ENCODE measurements around the gene ADAD2. TPM values are rescaled to one million over a fixed set of nuclear protein-coding genes. Genes with fewer than 3 reads are reported as not detected.

ADAD2 gene
- total and polyA plus RNA-seq, 4 donors = 0.14 to 0.44 (median 0.33) TPM; not detected in 1

GRCh38 chr16:84183911-84184591 is 6.9 kb upstream of the ADAD2 start:
- Histone ChIP-seq H3K9me3 (ENCODE audit: control insufficient read depth in 4 of 4, low read length in 3 of 4) (no peaks in the 10 kb centered on the region), H3K9ac (ENCODE audit: low read depth in 1 of 2, low read length in 2 of 2) (no peak overlapping the region), H3K27ac (ENCODE audit: low read depth in 1 of 2, low read length in 2 of 2) (no peak overlapping the region), H3K4me1 (ENCODE audit: control insufficient read depth in 4 of 4, insufficient read depth in 4 of 4, low read length in 3 of 4) (peaks cover 0 to 17% (median 6%) of the 10 kb centered on the region in 4 donors), H3K36me3 (ENCODE audit: control insufficient read depth in 4 of 4, insufficient read depth in 3 of 4, low read depth in 1 of 4, low read length in 3 of 4) (peaks cover 9 to 43% (median 18%) of the 10 kb centered on the region in 4 donors), H3K27me3 (ENCODE audit: control insufficient read depth in 4 of 4, insufficient read depth in 4 of 4, low read length in 3 of 4) (no peaks in the 10 kb centered on the region), H3K4me3 (ENCODE audit: low read depth in 1 of 3, low read length in 3 of 3) (no peak overlapping the region)
- WGBS = 88% methylated on average over 11 of the region's 11 CpGs
- TF ChIP-seq RXRA (IDR thresholded peaks at IDR 0.05) (no peak), HNF4A (conservative IDR thresholded peaks at IDR 0.05) (no peak), YY1 (IDR thresholded peaks at IDR 0.05) (no peak), JUND (IDR thresholded peaks at IDR 0.05) (no peak), TAF1 (conservative IDR thresholded peaks at IDR 0.05) (no peak), FOXA1 (IDR thresholded peaks at IDR 0.05) (no peak), REST (IDR thresholded peaks at IDR 0.05) (no peak), ZBTB33 (IDR thresholded peaks at IDR 0.05) (no peak), SP1 (IDR thresholded peaks at IDR 0.05) (no peak), RAD21 (IDR thresholded peaks at IDR 0.05) (no peak), NR2F2 (IDR thresholded peaks at IDR 0.05) (no peak), HNF4G (IDR thresholded peaks at IDR 0.05) (no peak), GABPA (IDR thresholded peaks at IDR 0.05 in 1 of 2, conservative IDR thresholded peaks at IDR 0.05 in 1 of 2) (no peak), FOXA2 (IDR thresholded peaks at IDR 0.05) (no peak)
- TF ChIP-seq, protein P1, sequence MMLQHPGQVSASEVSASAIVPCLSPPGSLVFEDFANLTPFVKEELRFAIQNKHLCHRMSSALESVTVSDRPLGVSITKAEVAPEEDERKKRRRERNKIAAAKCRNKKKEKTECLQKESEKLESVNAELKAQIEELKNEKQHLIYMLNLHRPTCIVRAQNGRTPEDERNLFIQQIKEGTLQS (IDR thresholded peaks at IDR 0.05) = no peak
- DNase-seq (ENCODE audit: low spot score) = no peak

- no peaks in the 10 kb centered on the region for H3K9me3 ChIP-seq (ENCODE audit: control insufficient read depth in 4 of 4, low read length in 3 of 4)
- no peaks in the 10 kb centered on the region for H3K27me3 ChIP-seq (ENCODE audit: control insufficient read depth in 4 of 4, insufficient read depth in 4 of 4, low read length in 3 of 4)
- peaks cover 9 to 36% (median 18%) of the 10 kb centered on the region in 4 donors for H3K36me3 ChIP-seq (ENCODE audit: control insufficient read depth in 4 of 4, insufficient read depth in 3 of 4, low read depth in 1 of 4, low read length in 3 of 4)
- no peak overlapping the region for H3K27ac ChIP-seq (ENCODE audit: low read depth in 1 of 2, low read length in 2 of 2)
- no peak for DNase-seq (ENCODE audit: low spot score)
- no peak overlapping the region for H3K9ac ChIP-seq (ENCODE audit: low read depth in 1 of 2, low read length in 2 of 2)
- WGBS = 84% methylated on average over 10 of the region's 10 CpGs
- H3K4me1 ChIP-seq (ENCODE audit: control insufficient read depth in 4 of 4, insufficient read depth in 4 of 4, low read length in 3 of 4) = peaks cover 0 to 17% (median 6%) of the 10 kb centered on the region in 4 donors
- H3K4me3 ChIP-seq (ENCODE audit: low read depth in 1 of 3, low read length in 3 of 3) = no peak overlapping the region
- TF ChIP-seq, protein P2, sequence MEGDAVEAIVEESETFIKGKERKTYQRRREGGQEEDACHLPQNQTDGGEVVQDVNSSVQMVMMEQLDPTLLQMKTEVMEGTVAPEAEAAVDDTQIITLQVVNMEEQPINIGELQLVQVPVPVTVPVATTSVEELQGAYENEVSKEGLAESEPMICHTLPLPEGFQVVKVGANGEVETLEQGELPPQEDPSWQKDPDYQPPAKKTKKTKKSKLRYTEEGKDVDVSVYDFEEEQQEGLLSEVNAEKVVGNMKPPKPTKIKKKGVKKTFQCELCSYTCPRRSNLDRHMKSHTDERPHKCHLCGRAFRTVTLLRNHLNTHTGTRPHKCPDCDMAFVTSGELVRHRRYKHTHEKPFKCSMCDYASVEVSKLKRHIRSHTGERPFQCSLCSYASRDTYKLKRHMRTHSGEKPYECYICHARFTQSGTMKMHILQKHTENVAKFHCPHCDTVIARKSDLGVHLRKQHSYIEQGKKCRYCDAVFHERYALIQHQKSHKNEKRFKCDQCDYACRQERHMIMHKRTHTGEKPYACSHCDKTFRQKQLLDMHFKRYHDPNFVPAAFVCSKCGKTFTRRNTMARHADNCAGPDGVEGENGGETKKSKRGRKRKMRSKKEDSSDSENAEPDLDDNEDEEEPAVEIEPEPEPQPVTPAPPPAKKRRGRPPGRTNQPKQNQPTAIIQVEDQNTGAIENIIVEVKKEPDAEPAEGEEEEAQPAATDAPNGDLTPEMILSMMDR (IDR thresholded peaks at IDR 0.05; ENCODE audit: low read depth, low read length, missing input control) = no peak
- TF ChIP-seq SP1 (IDR thresholded peaks at IDR 0.05) = peak; percentile 17
- TF ChIP-seq NR2F2 (IDR thresholded peaks at IDR 0.05) = peak; percentile 89
Measured at GRCh38 chr16:84184775-84185174, 6.2 kb upstream of the ADAD2 start.

Data from liver (tissue), 9 donors.